HepG2 (cell line): ENCODE results near the gene TMEM222. TPM values are rescaled to one million over a fixed set of nuclear protein-coding genes. Genes with fewer than 3 reads are reported as not detected.

Source experiments
- FOXA1 ChIP-seq, 2 experiments: fragments of 450-650 bp in 1 of 2; sonication (generic) in 1 of 2; formaldehyde crosslinking in 1 of 2; IDR thresholded peaks; 2 replicates each; pipeline versions ENCODE4 v1.4.0 to v1.6.1; 2016 to 2020; ENCODE audit warnings: missing genetic modification reagents in 1 of 2
- HOXD1 ChIP-seq: sonication (generic); formaldehyde crosslinking; IDR thresholded peaks from 2 replicates; pipeline ENCODE4 v1.5.0; 2020; ENCODE audit warnings: missing genetic modification reagents
- MED8 ChIP-seq: sonication (generic); formaldehyde crosslinking; IDR thresholded peaks from 2 replicates; pipeline ENCODE4 v1.8.1; 2023; ENCODE audit warnings: mild to moderate bottlenecking, missing genetic modification reagents; ENCODE audit not compliant: insufficient replicate concordance
- MNT ChIP-seq: fragments of 450-650 bp; IDR thresholded peaks from 2 replicates; pipeline ENCODE4 v1.6.1; 2016
- NCOA1 ChIP-seq: sonication (generic); formaldehyde crosslinking; IDR thresholded peaks from 2 replicates; pipeline ENCODE4 v1.9.0; 2021; ENCODE audit warnings: missing genetic modification reagents
- PRPF4 ChIP-seq: fragments of 200-400 bp; formaldehyde crosslinking; IDR thresholded peaks from 2 replicates; pipeline ENCODE4 v1.6.1; 2016; ENCODE audit warnings: low read length, low read depth; ENCODE audit not compliant: poor library complexity, severe bottlenecking
- RCOR2 ChIP-seq: IDR thresholded peaks from 2 replicates; pipeline ENCODE4 v1.6.1; 2016; ENCODE audit warnings: missing biosample characterization, missing genetic modification reagents
- SAFB2 ChIP-seq: sonication (generic); formaldehyde crosslinking; IDR thresholded peaks from 2 replicates; pipeline ENCODE4 v1.5.1; 2020; ENCODE audit warnings: missing genetic modification reagents, low read depth, mild to moderate bottlenecking, borderline replicate concordance
- SMC3 ChIP-seq: IDR thresholded peaks from 2 replicates; pipeline ENCODE4 v1.6.1; 2011; ENCODE audit warnings: low read length, improper control_type of control experiment
- TAF1 ChIP-seq: sonication (generic); formaldehyde crosslinking; IDR thresholded peaks from 2 replicates; pipeline ENCODE4 v1.4.0; 2020; ENCODE audit warnings: missing genetic modification reagents
- XRCC5 ChIP-seq: fragments of 200-400 bp; formaldehyde crosslinking; optimal IDR thresholded peaks from 2 replicates; pipeline ENCODE3; 2017; ENCODE audit warnings: mild to moderate bottlenecking, low read length
- YEATS2 ChIP-seq: sonication (generic); formaldehyde crosslinking; IDR thresholded peaks from 2 replicates; pipeline ENCODE4 v1.4.0; 2020; ENCODE audit warnings: missing genetic modification reagents, borderline replicate concordance
- ZBTB20 ChIP-seq: sonication (generic); formaldehyde crosslinking; IDR thresholded peaks from 2 replicates; pipeline ENCODE4 v1.8.1; 2023; ENCODE audit warnings: missing genetic modification reagents, low read depth, mild to moderate bottlenecking, borderline replicate concordance
- ZBTB25 ChIP-seq: IDR thresholded peaks from 2 replicates; pipeline ENCODE4 v1.6.1; 2018; ENCODE audit warnings: missing genetic modification reagents
- ZEB1 ChIP-seq: IDR thresholded peaks from 2 replicates; pipeline ENCODE4 v1.6.1; 2012; ENCODE audit warnings: mild to moderate bottlenecking, low read depth, inconsistent platforms; ENCODE audit not compliant: insufficient replicate concordance
- ZFP1 ChIP-seq: IDR thresholded peaks from 2 replicates; pipeline ENCODE4 v1.6.1; 2016
- ZFP41 ChIP-seq: sonication (generic); formaldehyde crosslinking; IDR thresholded peaks from 2 replicates; pipeline ENCODE4 v1.4.0; 2020; ENCODE audit warnings: mild to moderate bottlenecking, missing genetic modification reagents, borderline replicate concordance
- ZNF431 ChIP-seq: sonication (generic); formaldehyde crosslinking; IDR thresholded peaks from 2 replicates; pipeline ENCODE4 v1.9.0; 2022; ENCODE audit warnings: missing genetic modification reagents, low read depth, mild to moderate bottlenecking, borderline replicate concordance
- ZNF563 ChIP-seq: sonication (generic); formaldehyde crosslinking; IDR thresholded peaks from 2 replicates; pipeline ENCODE4 v1.8.0; 2022; ENCODE audit warnings: mild to moderate bottlenecking, moderate library complexity, missing genetic modification reagents
- polyA plus RNA-seq, 8 experiments: library from polyadenylated mRNA; depleted of rRNA in 3 of 8; stranded (reverse) in 7 of 8; unstranded in 1 of 8; fragments of >200 nt; fragmentation: Illumina TruSeq in 4 of 8; extraction: Trizol in 4 of 8; gene quantifications; 2 replicates each; pipeline versions ENCODE4 v1.2.1 to v1.2.3, GENCODE V29; 2011 to 2016; ENCODE audit warnings: low read depth in 4 of 8, missing spikeins in 1 of 8, mixed read lengths in 1 of 8; ENCODE audit not compliant: insufficient read depth in 1 of 8
- total RNA-seq, 5 experiments: library from RNA; depleted of rRNA; stranded (reverse); fragments of >200 nt; fragmentation: Illumina TruSeq; extraction: Trizol; gene quantifications; 2 replicates each; pipeline ENCODE4 v1.2.3, GENCODE V29; 2016; ENCODE audit warnings: low read depth in 1 of 5
- TF ChIP-seq, protein P1 (sequence below): sonication (generic); formaldehyde crosslinking; IDR thresholded peaks from 2 replicates; pipeline ENCODE4 v1.4.0; 2020; ENCODE audit warnings: missing genetic modification reagents
- TF ChIP-seq, protein P2 (sequence below): sonication (generic); formaldehyde crosslinking; IDR thresholded peaks from 2 replicates; pipeline ENCODE4 v1.5.0; 2020; ENCODE audit warnings: missing genetic modification reagents
- TF ChIP-seq, protein P3 (sequence below): sonication (generic); formaldehyde crosslinking; IDR thresholded peaks from 2 replicates; pipeline ENCODE4 v1.4.0; 2020; ENCODE audit warnings: mild to moderate bottlenecking, missing genetic modification reagents

The TMEM222 gene
- total and polyA plus RNA-seq, 2 of the 13 experiments (the other 11 are each of a cell fraction or from before 2014, with no cell fraction given) = 22.7 to 29.6 TPM

DNA sequence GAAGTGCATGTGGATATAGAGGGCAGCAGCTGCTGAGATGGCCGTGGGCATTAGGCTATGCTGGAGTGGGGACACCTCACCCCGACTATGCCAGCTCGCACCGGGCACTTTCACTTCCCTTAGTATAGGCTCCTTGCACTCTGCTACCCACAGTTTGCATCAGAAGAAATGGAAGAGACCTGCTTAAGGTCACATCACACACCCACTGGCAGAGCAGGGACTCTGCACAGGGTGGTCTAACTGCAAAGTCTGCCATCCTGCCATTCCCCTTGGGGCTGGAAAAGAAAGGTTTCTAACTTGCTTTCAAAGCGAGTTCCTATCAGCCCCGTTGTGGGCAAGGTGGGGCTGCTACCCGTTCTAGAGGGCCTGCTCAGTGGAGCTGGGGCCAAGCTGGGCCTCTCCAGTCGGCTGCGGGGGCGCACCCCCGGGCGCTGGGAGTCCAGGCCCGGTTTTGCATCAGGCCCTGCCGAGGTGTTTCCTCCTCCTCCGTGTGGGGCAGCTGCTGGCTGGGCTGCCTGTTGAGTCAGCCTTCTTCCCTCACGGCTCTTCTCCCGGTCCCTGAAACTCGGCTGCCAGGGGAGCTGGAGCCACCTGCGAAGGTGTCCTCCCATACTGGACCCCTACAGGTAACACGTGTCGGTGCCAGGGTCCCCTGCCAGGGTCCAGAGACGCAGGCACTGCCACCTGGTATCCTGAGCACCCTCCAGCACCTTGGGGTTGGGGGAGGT, 19.7 kb downstream of the TMEM222 start, which contains the start of gene SYTL1 (continued):
- TF ChIP-seq, protein P1, sequence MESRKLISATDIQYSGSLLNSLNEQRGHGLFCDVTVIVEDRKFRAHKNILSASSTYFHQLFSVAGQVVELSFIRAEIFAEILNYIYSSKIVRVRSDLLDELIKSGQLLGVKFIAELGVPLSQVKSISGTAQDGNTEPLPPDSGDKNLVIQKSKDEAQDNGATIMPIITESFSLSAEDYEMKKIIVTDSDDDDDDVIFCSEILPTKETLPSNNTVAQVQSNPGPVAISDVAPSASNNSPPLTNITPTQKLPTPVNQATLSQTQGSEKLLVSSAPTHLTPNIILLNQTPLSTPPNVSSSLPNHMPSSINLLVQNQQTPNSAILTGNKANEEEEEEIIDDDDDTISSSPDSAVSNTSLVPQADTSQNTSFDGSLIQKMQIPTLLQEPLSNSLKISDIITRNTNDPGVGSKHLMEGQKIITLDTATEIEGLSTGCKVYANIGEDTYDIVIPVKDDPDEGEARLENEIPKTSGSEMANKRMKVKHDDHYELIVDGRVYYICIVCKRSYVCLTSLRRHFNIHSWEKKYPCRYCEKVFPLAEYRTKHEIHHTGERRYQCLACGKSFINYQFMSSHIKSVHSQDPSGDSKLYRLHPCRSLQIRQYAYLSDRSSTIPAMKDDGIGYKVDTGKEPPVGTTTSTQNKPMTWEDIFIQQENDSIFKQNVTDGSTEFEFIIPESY = peak; percentile 6; the same call in 1 of the 2 replicates
- TF ChIP-seq, protein P2, sequence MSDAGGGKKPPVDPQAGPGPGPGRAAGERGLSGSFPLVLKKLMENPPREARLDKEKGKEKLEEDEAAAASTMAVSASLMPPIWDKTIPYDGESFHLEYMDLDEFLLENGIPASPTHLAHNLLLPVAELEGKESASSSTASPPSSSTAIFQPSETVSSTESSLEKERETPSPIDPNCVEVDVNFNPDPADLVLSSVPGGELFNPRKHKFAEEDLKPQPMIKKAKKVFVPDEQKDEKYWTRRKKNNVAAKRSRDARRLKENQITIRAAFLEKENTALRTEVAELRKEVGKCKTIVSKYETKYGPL (CRISPR knock-in tag) = no peak
- TF ChIP-seq ZBTB20 (CRISPR knock-in tag) (no peak), ZEB1 (peak; percentile 40), HOXD1 (CRISPR knock-in tag) (0 out of 2 replicates have a peak, but pooled peaks have one; percentile 55), MED8 (CRISPR knock-in tag) (no peak), ZNF563 (0 out of 2 replicates have a peak, but pooled peaks have one; percentile 32), ZFP1 (CRISPR knock-in tag) (peak; percentile 39; the same call in 1 of the 2 replicates), ZBTB25 (CRISPR knock-in tag) (peak; percentile 61; the same call in 1 of the 2 replicates), SMC3 (no peak), ZNF431 (no peak), YEATS2 (CRISPR knock-in tag) (peak; percentile 62; the same call in 1 of the 2 replicates), TAF1 (CRISPR knock-in tag) (peak; percentile 51; the same call in 1 of the 2 replicates), PRPF4 (no peak), SAFB2 (CRISPR knock-in tag) (0 out of 2 replicates have a peak, but pooled peaks have one; percentile 52), FOXA1 (IDR thresholded peaks at IDR 0.05) (no peak), FOXA1 (CRISPR knock-in tag; IDR thresholded peaks at IDR 0.05) (0 out of 2 replicates have a peak, but pooled peaks have one; percentile 25), MNT (peak; percentile 80), ZFP41 (CRISPR knock-in tag) (no peak), NCOA1 (CRISPR knock-in tag) (no peak), RCOR2 (CRISPR knock-in tag) (no peak), XRCC5 (peak; percentile 78)
- TF ChIP-seq, protein P3, sequence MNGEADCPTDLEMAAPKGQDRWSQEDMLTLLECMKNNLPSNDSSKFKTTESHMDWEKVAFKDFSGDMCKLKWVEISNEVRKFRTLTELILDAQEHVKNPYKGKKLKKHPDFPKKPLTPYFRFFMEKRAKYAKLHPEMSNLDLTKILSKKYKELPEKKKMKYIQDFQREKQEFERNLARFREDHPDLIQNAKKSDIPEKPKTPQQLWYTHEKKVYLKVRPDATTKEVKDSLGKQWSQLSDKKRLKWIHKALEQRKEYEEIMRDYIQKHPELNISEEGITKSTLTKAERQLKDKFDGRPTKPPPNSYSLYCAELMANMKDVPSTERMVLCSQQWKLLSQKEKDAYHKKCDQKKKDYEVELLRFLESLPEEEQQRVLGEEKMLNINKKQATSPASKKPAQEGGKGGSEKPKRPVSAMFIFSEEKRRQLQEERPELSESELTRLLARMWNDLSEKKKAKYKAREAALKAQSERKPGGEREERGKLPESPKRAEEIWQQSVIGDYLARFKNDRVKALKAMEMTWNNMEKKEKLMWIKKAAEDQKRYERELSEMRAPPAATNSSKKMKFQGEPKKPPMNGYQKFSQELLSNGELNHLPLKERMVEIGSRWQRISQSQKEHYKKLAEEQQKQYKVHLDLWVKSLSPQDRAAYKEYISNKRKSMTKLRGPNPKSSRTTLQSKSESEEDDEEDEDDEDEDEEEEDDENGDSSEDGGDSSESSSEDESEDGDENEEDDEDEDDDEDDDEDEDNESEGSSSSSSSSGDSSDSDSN (CRISPR knock-in tag) = peak; percentile 83
